OCI-LY1 (cell line): Measurements from ENCODE around the gene TOX2.

Experiments
- CTCF ChIP-seq: fragments of 200-600 bp; sonication (generic), shearing (Covaris generic); IDR thresholded peaks from 2 replicates; pipeline ENCODE4 v1.5.1; 2017; ENCODE audit warnings: mild to moderate bottlenecking, antibody characterized with exemption, low read length, moderate library complexity, mixed read lengths
- EZH2 ChIP-seq: fragments of 200-600 bp; sonication (generic), shearing (Covaris generic); IDR thresholded peaks from 2 replicates; pipeline ENCODE4 v1.8.0; 2017; ENCODE audit warnings: borderline replicate concordance, mixed run types, mild to moderate bottlenecking, antibody characterized with exemption, low read length, moderate library complexity, mixed read lengths

GRCh38 chr20:44018942-44019637 is 104.4 kb downstream of the TOX2 start:
- TF ChIP-seq CTCF (no peak), EZH2 (no peak)
